Sigmoid colon (tissue), 7 donors: ENCODE data around the gene MED25. TPM values are rescaled to one million over a fixed set of nuclear protein-coding genes. Genes with fewer than 3 reads are reported as not detected.
A peak's percentile ranks its signal among the peaks of the same experiment; 100 is the strongest.

ENCODE experiments used
- DNase-seq: peaks from one replicate; pipeline ENCODE4 v3.0.0-alpha.2; 2019
- H3K27ac ChIP-seq, 4 donors: fragments of 200-600 bp; sonication (generic); one replicate each; pipeline ENCODE4 v1.5.1; 2016 to 2019; ENCODE audit warnings: mild to moderate bottlenecking in 1 of 4
- H3K27me3 ChIP-seq, 3 donors: fragments of 200-600 bp; sonication (generic); one replicate each; pipeline ENCODE4 v1.5.1; 2019; ENCODE audit warnings: mild to moderate bottlenecking in 1 of 3
- H3K36me3 ChIP-seq, 4 donors: fragments of 200-600 bp; sonication (generic); one replicate each; pipeline ENCODE4 v1.5.1; 2016 to 2019
- H3K4me1 ChIP-seq, 4 donors: fragments of 200-600 bp; sonication (generic); one replicate each; pipeline ENCODE4 v1.5.1; 2017 to 2019
- H3K4me3 ChIP-seq, 4 donors: fragments of 200-600 bp; sonication (generic); one replicate each; pipeline ENCODE4 v1.5.1; 2017 to 2019; ENCODE audit warnings: mild to moderate bottlenecking in 2 of 4, moderate library complexity in 1 of 4
- H3K9me3 ChIP-seq, 4 donors: fragments of 200-600 bp in 3 of 4; sonication (generic) in 3 of 4; one replicate each; pipeline versions ENCODE4 v1.5.1 to v1.6.1; 2013 to 2019
- CTCF ChIP-seq, 4 experiments: fragments of 450-650 bp in 3 of 4; fragments of 200-600 bp in 1 of 4; IDR thresholded peaks; one replicate each; pipeline ENCODE4 v1.5.1; 2016 to 2019; ENCODE audit warnings: antibody characterized with exemption in 4 of 4, mild to moderate bottlenecking in 3 of 4, moderate library complexity in 2 of 4
- EP300 ChIP-seq, 4 donors: sonication (generic); formaldehyde crosslinking; IDR thresholded peaks; one replicate each; pipeline ENCODE4 v1.6.1; 2017; ENCODE audit warnings: antibody characterized with exemption in 4 of 4
- POLR2A ChIP-seq, 2 donors: fragments of 450-650 bp; IDR thresholded peaks; one replicate each; pipeline ENCODE4 v1.6.1; 2016; ENCODE audit warnings: antibody characterized with exemption in 2 of 2, mild to moderate bottlenecking in 2 of 2, moderate library complexity in 2 of 2
- POLR2AphosphoS5 ChIP-seq, 4 donors: sonication (generic); formaldehyde crosslinking; IDR thresholded peaks; one replicate each; pipeline ENCODE4 v1.6.1; 2017; ENCODE audit warnings: antibody characterized with exemption in 4 of 4
- WGBS, 2 donors: extraction: QIAGEN DNeasy Blood & Tissue Kit; methylation state at CpG; one replicate each; pipeline ENCODE4 v1.1.7; 2013; 5-methylcytosine and 5-hydroxymethylcytosine counted together
- intact Hi-C: fragments of 100-400 bp; cut with DNase I; formaldehyde crosslinking; loops from one replicate; pipeline ENCODE4 v1.15.1; 2023
- polyA plus RNA-seq, 3 donors: library from polyadenylated mRNA; stranded (reverse); fragments of 200-250 nt; gene quantifications; one replicate each; pipeline ENCODE4 v1.2.3, GENCODE V29; 2013
- total RNA-seq, 4 donors: library from RNA; depleted of rRNA; stranded (reverse); fragments of >200 nt; gene quantifications; one replicate each; pipeline ENCODE4 v1.1.0, GENCODE V29; 2016
- donor health status: healthy with polysubstance abuse.
- donor health status: Bipolar disorder and iron deficiency.
- donor health status: healthy.

MED25 gene
- total and polyA plus RNA-seq, 7 donors, result 17.8 to 45.4 (median 23.3) TPM

GRCh38 chr19:49788857-49789256 is 29.2 kb upstream of the MED25 start:
- Histone ChIP-seq H3K27ac (no peak overlapping the region), H3K27me3 (no peaks in the 10 kb centered on the region), H3K36me3 (peaks cover 4 to 66% (median 19%) of the 10 kb centered on the region in 4 donors), H3K4me1 (peaks cover 0 to 4% (median 0%) of the 10 kb centered on the region in 4 donors), H3K4me3 (no peak overlapping the region), H3K9me3 (no peaks in the 10 kb centered on the region)
- WGBS, 2 donors, result 90% methylated on average over 10 of the region's 10 CpGs
- TF ChIP-seq POLR2AphosphoS5 (IDR thresholded peaks at IDR 0.05) (no peak), POLR2A (IDR thresholded peaks at IDR 0.05) (no peak), CTCF (IDR thresholded peaks at IDR 0.05) (no peak), EP300 (IDR thresholded peaks at IDR 0.05) (no peak)
- intact Hi-C loops, result no loop called here
- DNase-seq, result no peak

- peaks cover 18 to 67% (median 35%) of the 10 kb centered on the region in 4 donors for H3K36me3 ChIP-seq
Observed at GRCh38 chr19:49790866-49791265, 27.2 kb upstream of the MED25 start.

GRCh38 chr19:49791776-49792445 is 26.2 kb upstream of the MED25 start:
- WGBS, 2 donors, result 97% methylated on average over 26 of the region's 26 CpGs
- no peaks in the 10 kb centered on the region for H3K9me3 ChIP-seq
- TF ChIP-seq EP300 (IDR thresholded peaks at IDR 0.05) (no peak), POLR2A (IDR thresholded peaks at IDR 0.05) (no peak)
- no peak for DNase-seq
- H3K36me3 ChIP-seq, result peaks cover 26 to 76% (median 45%) of the 10 kb centered on the region in 4 donors
- no peaks in the 10 kb centered on the region for H3K27me3 ChIP-seq
- no peak overlapping the region for H3K27ac ChIP-seq
- no peaks in the 10 kb centered on the region for H3K4me1 ChIP-seq
- intact Hi-C loops, result no loop called here
- no peak overlapping the region for H3K4me3 ChIP-seq

More at GRCh38 chr19:49790866-49791265, 27.2 kb upstream of the MED25 start:
- no peak overlapping the region for H3K4me3 ChIP-seq
- H3K27me3 ChIP-seq, result no peaks in the 10 kb centered on the region
- H3K9me3 ChIP-seq, result no peaks in the 10 kb centered on the region
- DNase-seq, result peak; percentile 80
- H3K4me1 ChIP-seq, result peaks cover 0 to 4% (median 0%) of the 10 kb centered on the region in 4 donors
- peak overlapping the region in 1 of 4 donors; percentile 8 for H3K27ac ChIP-seq
- 81 to 84% methylated on average over 9 of the region's 9 CpGs for WGBS, 2 donors
- no peak for TF ChIP-seq EP300 (IDR thresholded peaks at IDR 0.05)
- TF ChIP-seq POLR2A (IDR thresholded peaks at IDR 0.05), result no peak
- TF ChIP-seq POLR2AphosphoS5 (IDR thresholded peaks at IDR 0.05), result no peak
- no peak for TF ChIP-seq CTCF (IDR thresholded peaks at IDR 0.05)
- intact Hi-C loops, result no loop called here

GRCh38 chr19:49792829-49793560 is 25.1 kb upstream of the MED25 start:
- TF ChIP-seq EP300 (IDR thresholded peaks at IDR 0.05), result no peak
- TF ChIP-seq POLR2AphosphoS5 (IDR thresholded peaks at IDR 0.05), result no peak
- TF ChIP-seq POLR2A (IDR thresholded peaks at IDR 0.05), result no peak
- intact Hi-C loops, result no loop called here
- Histone ChIP-seq H3K9me3 (no peaks in the 10 kb centered on the region), H3K4me3 (no peak overlapping the region), H3K27me3 (no peaks in the 10 kb centered on the region), H3K27ac (no peak overlapping the region), H3K4me1 (no peaks in the 10 kb centered on the region), H3K36me3 (peaks cover 28 to 78% (median 52%) of the 10 kb centered on the region in 4 donors)
- no peak for DNase-seq
- WGBS, 2 donors, result 92 to 94% methylated on average over 22 of the region's 22 CpGs

- Histone ChIP-seq H3K36me3 (peaks cover 32 to 81% (median 56%) of the 10 kb centered on the region in 4 donors), H3K27me3 (no peaks in the 10 kb centered on the region), H3K4me3 (no peak overlapping the region), H3K27ac (no peak overlapping the region), H3K4me1 (no peaks in the 10 kb centered on the region), H3K9me3 (no peaks in the 10 kb centered on the region)
- WGBS, 2 donors, result 92 to 95% methylated on average over 6 of the region's 6 CpGs
- intact Hi-C loops, result no loop called here
- TF ChIP-seq POLR2AphosphoS5 (IDR thresholded peaks at IDR 0.05), result no peak
- TF ChIP-seq EP300 (IDR thresholded peaks at IDR 0.05), result no peak
- TF ChIP-seq CTCF (IDR thresholded peaks at IDR 0.05), result no peak
- TF ChIP-seq POLR2A (IDR thresholded peaks at IDR 0.05), result no peak
- DNase-seq, result no peak
Observed at GRCh38 chr19:49793561-49793840, 24.6 kb upstream of the MED25 start.
